GM19328 (cell line): ENCODE data around the gene SPIB.
A peak's percentile ranks its signal among the peaks of the same experiment; 100 is the strongest.
"Not testable (repeated sequence)": the region's sequence is repeated elsewhere in the genome, so short reads cannot be mapped to it uniquely, and the experiment has no call there.

Experiments used
- ATAC-seq: cut with Tn5 transposase; IDR thresholded peaks from one replicate; pipeline ENCODE4 v1.9.1; 2021; ENCODE audit warnings: mild to moderate bottlenecking, moderate library complexity; ENCODE audit not compliant: unreplicated experiment

Gene SPIB

GRCh38 chr19:50418176-50419021, at the start of gene SPIB:
TSS of gene SPIB (plus strand) at chr19:50418938. CDS start at chr19:50418963, 25 bp downstream.
- ATAC-seq, result no peak

DNA sequence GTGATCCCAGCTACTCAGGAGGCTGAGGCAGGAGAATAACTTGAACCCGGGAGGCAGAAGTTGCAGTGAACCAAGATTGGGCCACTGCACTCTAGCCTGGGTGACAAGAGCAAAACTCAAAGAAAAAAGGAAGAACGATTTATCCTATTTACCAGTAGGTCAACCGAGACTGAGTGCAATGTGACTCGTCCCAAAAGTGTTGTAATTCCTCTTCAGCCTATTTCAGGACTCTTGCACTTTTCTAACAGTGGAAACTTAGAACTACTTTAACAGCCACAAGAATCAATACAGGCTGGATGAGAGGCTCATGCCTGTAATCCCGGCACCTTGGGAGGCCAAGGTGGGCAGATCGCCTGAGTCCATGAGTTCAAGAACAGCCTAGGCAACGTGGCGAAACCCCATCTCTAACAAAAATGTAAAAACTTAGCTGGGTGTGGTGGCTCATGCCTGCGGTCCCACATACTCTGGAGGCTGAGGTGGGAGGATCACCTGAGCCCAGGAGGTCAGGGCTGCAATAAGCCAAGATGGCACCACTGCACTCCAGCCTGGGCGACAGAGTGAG, 46.7 kb upstream of the SPIB start:
- no peak for ATAC-seq

GRCh38 chr19:50376166-50377050, 42.3 kb upstream of the SPIB start, which contains the start of gene NR1H2:
TSS of gene NR1H2 (plus strand) at chr19:50376457. CDS start at chr19:50377606, 1,149 bp downstream.
- ATAC-seq, result peak; percentile 79

DNA sequence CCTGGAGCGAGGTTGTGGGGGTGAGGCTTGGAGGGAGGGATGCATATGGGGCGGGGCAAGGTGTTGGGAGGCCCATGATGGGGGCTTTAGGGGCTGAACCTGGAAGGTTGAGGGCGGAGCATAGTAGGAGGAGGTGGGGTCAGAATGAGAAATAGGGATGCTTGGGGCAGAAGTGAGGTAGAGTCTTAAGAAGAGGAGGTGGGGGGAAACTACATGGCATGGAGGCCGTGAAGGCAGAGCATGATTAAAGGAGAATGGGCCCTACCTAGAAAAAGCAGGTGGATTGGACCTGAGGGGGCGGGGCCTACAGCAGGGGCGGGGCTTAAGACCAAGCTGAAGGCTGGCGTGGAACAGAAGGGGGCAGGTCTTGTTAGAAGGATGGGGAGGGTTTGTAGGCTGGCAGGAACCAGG, 41.7 kb upstream of the SPIB start:
- peak; percentile 7 for ATAC-seq

- no peak for ATAC-seq
Observed at GRCh38 chr19:50377517-50377916, 41.2 kb upstream of the SPIB start.

DNA sequence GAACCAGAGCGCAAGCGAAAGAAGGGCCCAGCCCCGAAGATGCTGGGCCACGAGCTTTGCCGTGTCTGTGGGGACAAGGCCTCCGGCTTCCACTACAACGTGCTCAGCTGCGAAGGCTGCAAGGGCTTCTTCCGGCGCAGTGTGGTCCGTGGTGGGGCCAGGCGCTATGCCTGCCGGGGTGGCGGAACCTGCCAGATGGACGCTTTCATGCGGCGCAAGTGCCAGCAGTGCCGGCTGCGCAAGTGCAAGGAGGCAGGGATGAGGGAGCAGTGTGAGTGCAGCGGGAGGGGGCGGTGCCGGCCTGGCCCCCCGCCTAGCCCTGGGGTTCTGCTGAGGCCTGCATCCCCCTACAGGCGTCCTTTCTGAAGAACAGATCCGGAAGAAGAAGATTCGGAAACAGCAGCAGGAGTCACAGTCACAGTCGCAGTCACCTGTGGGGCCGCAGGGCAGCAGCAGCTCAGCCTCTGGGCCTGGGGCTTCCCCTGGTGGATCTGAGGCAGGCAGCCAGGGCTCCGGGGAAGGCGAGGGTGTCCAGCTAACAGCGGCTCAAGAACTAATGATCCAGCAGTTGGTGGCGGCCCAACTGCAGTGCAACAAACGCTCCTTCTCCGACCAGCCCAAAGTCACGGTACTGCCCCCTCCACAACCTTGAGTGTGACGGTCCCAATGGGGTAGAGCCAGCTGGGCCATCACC, 40.4 kb upstream of the SPIB start:
- no peak for ATAC-seq

DNA sequence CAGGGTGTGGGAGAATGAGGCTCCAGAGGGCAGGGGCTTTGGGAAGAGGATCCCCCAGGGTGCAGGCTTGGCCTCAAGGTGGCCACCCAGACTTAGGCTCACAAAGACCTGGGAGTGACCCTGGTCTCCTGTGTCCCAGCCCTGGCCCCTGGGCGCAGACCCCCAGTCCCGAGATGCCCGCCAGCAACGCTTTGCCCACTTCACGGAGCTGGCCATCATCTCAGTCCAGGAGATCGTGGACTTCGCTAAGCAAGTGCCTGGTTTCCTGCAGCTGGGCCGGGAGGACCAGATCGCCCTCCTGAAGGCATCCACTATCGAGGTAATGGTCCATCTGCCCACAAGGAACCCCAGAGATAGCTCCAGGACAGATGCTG, 39.9 kb upstream of the SPIB start:
- ATAC-seq, result no peak

DNA sequence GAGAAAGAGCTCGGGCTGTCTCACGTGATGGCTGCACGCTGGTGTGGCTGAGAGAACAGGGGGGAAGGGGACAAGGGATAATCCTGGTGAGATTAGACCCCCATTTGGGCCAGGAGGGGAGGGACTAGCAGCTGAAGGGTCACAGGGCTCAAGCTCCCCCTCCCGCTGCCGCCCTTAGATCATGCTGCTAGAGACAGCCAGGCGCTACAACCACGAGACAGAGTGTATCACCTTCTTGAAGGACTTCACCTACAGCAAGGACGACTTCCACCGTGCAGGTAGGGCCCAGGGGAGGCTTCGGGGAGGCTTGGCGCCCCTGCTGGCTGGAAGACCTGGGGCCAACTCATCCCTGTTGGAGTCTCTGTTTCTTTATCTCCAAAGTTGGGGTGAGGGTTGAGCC, 39.1 kb upstream of the SPIB start:
- no peak for ATAC-seq

GRCh38 chr19:50380137-50380536, 38.6 kb upstream of the SPIB start:
- ATAC-seq, result no peak

DNA sequence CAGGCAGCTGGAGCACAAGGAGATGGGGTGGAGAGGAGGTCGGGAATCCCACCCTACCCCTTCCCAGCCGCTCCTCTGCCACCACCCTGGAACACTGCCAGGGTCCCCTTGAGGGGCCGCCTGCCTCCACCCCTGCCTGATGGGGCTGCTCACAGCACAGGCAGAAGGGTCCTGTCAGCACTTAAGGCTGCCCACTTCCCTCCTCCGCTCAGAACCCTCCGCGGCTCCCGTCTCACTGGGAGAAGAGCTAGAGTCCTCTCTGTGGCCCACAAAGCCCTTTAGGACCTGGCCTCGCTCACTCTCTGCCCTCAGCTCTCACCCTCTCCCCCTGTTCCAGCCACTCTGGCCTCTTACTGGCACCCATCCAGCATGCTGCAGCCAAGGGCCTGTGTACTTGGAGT, 38.0 kb upstream of the SPIB start:
- ATAC-seq, result no peak

DNA sequence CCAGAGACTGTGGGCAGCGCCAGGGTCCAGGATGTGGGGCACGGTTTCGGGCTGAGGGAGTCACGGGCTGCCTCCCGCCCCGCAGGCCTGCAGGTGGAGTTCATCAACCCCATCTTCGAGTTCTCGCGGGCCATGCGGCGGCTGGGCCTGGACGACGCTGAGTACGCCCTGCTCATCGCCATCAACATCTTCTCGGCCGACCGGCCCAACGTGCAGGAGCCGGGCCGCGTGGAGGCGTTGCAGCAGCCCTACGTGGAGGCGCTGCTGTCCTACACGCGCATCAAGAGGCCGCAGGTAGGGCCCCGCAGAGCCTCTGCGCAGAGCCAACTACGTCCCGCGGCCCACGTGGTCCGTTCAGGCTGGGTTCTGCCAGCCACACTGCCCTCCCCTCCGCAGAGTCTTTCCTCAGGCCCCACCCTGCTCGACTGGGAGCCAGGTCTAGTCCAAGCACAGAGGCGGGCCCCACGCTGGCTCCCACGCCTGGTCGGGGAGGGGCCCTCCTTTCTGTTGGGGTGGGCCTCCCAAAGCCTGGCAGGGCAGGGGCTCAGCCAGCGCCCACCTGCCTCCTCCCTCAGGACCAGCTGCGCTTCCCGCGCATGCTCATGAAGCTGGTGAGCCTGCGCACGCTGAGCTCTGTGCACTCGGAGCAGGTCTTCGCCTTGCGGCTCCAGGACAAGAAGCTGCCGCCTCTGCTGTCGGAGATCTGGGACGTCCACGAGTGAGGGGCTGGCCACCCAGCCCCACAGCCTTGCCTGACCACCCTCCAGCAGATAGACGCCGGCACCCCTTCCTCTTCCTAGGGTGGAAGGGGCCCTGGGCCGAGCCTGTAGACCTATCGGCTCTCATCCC, 36.6 kb upstream of the SPIB start:
- ATAC-seq, result no peak

DNA sequence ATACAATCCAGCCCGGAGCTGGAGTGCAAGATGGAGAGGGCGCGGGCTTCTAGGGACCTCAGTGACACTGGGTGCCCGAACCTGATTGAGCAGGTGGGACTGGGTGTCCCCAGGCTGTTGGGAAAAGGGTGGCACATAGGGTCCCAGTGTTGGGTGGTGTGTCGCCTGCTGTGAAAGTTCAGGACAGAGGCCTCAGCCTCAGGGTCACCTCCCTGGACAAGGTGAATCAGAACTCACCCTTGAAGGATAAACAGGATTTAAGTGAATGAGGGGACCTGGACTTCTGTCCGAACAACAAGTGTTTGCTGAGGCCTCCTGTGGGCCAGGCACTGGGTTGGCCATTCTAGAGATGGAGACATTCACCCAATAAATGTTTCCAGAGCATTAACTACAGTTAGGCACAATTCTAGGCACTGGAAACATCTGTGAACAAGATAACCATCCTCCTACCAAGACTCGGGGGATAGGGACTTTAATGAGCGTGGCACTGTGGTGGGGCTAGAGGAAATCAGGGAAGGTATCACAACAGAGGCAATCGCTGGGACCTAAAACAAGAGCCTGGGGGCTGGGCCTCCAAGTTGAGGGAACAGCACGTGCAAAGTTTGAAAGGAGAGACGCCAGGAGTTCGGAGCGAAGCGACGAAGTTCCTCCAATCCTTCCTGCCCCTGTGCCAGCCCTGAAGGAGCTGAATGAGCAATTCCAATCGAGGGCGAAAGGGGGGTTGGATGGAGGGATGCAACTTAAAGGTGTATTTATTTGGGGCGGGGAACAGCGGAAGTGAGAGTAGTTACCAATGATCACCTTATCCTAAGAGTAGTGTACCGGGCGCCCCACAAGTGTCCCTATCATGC, 35.5 kb upstream of the SPIB start:
- peak; percentile 15 for ATAC-seq

GRCh38 chr19:50383852-50384684, 34.7 kb upstream of the SPIB start, which contains the start of gene POLD1:
TSS of gene POLD1 (plus strand) at chr19:50384347. CDS start at chr19:50398852, 14,505 bp downstream.
- peak; percentile 79 for ATAC-seq

DNA sequence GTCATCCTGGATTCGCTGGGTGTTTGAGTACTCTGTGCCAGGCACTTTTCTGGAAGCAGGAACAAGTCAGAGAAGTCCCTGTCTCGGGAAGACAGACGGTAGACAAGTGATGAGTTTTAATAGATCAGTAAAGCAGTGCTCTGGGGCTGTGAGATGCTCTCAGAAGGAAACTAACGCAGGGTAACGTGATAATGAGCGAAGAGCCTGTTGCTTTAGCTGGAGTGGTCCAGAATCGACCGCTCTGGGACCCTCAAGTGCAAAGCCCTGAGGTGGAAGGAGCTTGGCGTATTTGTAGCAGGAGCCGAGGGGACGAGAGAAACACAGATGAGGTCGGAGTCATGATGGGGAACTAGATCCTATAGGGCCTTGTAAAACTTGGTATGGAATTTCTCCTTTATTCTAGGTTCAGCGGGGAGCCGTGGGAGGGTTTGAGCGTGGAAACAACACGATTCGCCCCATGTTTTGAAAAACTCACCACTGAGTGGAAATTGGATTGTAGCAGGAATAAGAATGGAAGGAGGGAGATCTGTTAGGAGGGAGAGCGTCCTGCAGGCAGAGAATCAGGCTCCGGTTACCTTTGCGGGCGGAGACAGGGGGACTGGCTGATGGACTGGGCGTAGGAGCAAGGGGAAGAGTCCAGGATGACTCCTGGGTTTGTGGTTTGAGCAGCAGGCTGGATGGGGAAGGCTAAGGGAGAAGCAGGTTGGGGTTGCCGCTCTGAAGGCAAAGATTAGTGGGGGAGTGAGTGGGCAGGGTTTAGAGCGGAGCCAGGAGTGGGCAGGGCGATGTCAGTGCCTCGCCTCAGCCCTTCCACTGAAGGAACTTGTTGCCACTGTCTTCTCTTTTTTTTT, 33.8 kb upstream of the SPIB start:
- ATAC-seq, result no peak

- no peak for ATAC-seq
Observed at GRCh38 chr19:50387176-50387867, 31.4 kb upstream of the SPIB start.

GRCh38 chr19:50387868-50388245, 30.9 kb upstream of the SPIB start:
- ATAC-seq, result no peak

DNA sequence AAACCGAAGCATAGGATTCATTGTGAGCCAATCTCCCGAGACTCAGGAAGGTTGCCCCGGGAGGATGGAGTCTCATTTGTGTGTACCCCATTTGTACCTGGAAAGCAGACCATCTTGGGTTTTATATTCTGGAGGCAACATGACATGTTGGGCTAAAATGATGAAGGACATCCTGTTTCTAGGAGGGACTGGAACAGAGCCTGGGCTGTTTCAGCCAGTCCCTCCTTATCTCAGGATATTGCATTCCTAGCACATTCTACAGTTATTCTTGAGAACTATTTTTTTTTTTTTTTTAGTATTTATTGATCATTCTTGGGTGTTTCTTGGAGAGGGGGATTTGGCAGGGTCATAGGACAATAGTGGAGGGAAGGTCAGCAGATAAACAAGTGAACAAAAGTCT, 28.4 kb upstream of the SPIB start:
- not testable (repeated sequence) for ATAC-seq
